MCF 10A (cell line): Measurements from ENCODE around the gene IL3. TPM values are rescaled to one million over a fixed set of nuclear protein-coding genes. Genes with fewer than 3 reads are reported as not detected.

ENCODE experiments used
- BruUV-seq: library from RNA; stranded (reverse); fragments of 400-500 nt; replicated peaks from 2 replicates; lab custom pipeline; 2021; lab: Mats Ljungman, UMichigan
- CTCF ChIA-PET: fragments of 300-600 bp; sonication (Branson Sonifier 250); formaldehyde crosslinking; extraction: SDS; loops from one replicate; lab custom pipeline; 2021; ENCODE audit warnings: antibody characterized with exemption, inconsistent platforms; lab: Yijun Ruan, JAX
- POLR2A ChIA-PET: fragments of 300-600, 350-650 bp; sonication (Branson Sonifier 250); formaldehyde crosslinking; extraction: SDS; loops from one replicate; lab custom pipeline; 2020; ENCODE audit warnings: antibody characterized with exemption, inconsistent platforms; lab: Yijun Ruan, JAX
- DNase-seq: peaks from one replicate; pipeline ENCODE4 v3.0.0-alpha.2; 2018; ENCODE audit not compliant: unreplicated experiment
- H3K27ac Mint-ChIP-seq: one replicate; pipeline ENCODE4 v1.8.0; 2022; ENCODE audit warnings: mild to moderate bottlenecking, low read depth, mixed read lengths; ENCODE audit not compliant: unreplicated experiment
- H3K27me3 Mint-ChIP-seq: one replicate; pipeline ENCODE4 v1.8.0; 2022; ENCODE audit warnings: mixed read lengths; ENCODE audit not compliant: insufficient read depth, unreplicated experiment
- H3K36me3 Mint-ChIP-seq: one replicate; pipeline ENCODE4 v1.8.0; 2022; ENCODE audit warnings: mild to moderate bottlenecking, moderate library complexity, mixed read lengths; ENCODE audit not compliant: insufficient read depth, unreplicated experiment
- H3K4me1 Mint-ChIP-seq: one replicate; pipeline ENCODE4 v1.8.0; 2022; ENCODE audit warnings: mixed read lengths; ENCODE audit not compliant: insufficient read depth, unreplicated experiment
- H3K4me3 Mint-ChIP-seq: one replicate; pipeline ENCODE4 v1.8.0; 2022; ENCODE audit warnings: mild to moderate bottlenecking, moderate library complexity, mixed read lengths; ENCODE audit not compliant: unreplicated experiment
- H3K9me3 Mint-ChIP-seq: one replicate; pipeline ENCODE4 v1.8.0; 2022; ENCODE audit warnings: mixed read lengths; ENCODE audit not compliant: unreplicated experiment
- intact Hi-C: fragments of 100-400 bp; cut with micrococcal nuclease; formaldehyde crosslinking; loops from 2 replicates; pipeline ENCODE4 v1.14.1; 2022
- total RNA-seq: library from RNA; stranded (reverse); gene quantifications from 2 replicates; pipeline ENCODE4 v1.2.3, GENCODE V29; 2022
- TF ChIP-seq, protein P1 (sequence below): fragments of 200-600 bp; IDR thresholded peaks from one replicate; pipeline ENCODE4 v1.8.0; 2022; ENCODE audit warnings: antibody characterized with exemption, mild to moderate bottlenecking; ENCODE audit not compliant: unreplicated experiment

The IL3 gene
- total RNA-seq, 1 experiment from 2014 or later: not detected

GRCh38 chr5:132075719-132076077 is 15.2 kb downstream of the IL3 start:
- TF ChIP-seq, protein P1, sequence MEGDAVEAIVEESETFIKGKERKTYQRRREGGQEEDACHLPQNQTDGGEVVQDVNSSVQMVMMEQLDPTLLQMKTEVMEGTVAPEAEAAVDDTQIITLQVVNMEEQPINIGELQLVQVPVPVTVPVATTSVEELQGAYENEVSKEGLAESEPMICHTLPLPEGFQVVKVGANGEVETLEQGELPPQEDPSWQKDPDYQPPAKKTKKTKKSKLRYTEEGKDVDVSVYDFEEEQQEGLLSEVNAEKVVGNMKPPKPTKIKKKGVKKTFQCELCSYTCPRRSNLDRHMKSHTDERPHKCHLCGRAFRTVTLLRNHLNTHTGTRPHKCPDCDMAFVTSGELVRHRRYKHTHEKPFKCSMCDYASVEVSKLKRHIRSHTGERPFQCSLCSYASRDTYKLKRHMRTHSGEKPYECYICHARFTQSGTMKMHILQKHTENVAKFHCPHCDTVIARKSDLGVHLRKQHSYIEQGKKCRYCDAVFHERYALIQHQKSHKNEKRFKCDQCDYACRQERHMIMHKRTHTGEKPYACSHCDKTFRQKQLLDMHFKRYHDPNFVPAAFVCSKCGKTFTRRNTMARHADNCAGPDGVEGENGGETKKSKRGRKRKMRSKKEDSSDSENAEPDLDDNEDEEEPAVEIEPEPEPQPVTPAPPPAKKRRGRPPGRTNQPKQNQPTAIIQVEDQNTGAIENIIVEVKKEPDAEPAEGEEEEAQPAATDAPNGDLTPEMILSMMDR: no peak
- CTCF ChIA-PET: interaction anchor here (0.7 to 4.3 kb wide), 4 partner anchors 11 to 28 kb away, joined by 3 to 35 read pairs (median 16); no protein-coding TSS in a partner anchor

DNA sequence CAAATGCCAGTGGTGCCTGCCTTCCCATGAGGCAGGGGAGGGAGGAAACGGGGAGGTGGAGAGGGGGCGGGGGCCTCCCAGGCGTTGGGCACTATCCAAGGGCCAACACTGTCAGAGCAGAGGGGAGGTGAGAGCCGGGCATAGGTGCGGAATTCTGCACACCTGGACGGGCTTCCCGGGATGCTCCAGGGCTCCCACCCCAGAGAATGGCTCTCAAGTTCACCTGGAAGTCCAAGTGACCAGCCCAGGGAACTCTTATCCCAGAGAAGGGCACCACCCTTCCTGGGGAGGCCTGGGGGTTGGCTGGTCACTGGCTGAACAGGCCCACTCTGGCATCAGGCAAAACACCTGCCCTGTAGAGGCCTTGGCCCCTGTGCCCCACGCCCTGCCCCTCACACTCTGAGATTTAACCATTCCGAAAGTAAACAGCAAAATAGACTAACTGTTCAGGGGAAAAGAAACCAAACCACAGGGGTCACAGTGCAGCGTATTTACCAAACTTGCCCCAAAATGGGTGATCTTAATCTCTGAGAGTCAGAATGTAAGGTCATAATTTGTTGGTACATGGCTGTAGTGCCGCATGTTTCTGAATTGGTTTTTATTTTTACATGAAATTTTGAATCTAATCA is 15.9 kb downstream of the IL3 start:
- ChIA-PET POLR2A (no interaction called here), CTCF (interaction anchor here (0.7 to 3.6 kb wide), 3 partner anchors 11 to 196 kb away, joined by 3 to 30 read pairs (median 6); no protein-coding TSS in a partner anchor)
- intact Hi-C loops: no loop called here
- Mint-ChIP-seq H3K9me3 (no peaks in the 10 kb centered on the region), H3K27me3 (no peaks in the 10 kb centered on the region), H3K36me3 (no peaks in the 10 kb centered on the region), H3K27ac (no peak overlapping the region), H3K4me1 (peaks cover 25% of the 10 kb centered on the region), H3K4me3 (no peak overlapping the region)
- no peak for DNase-seq
- BruUV-seq: no TSS peak
- TF ChIP-seq, protein P1: no peak

More at GRCh38 chr5:132075719-132076077, 15.2 kb downstream of the IL3 start:
- H3K4me1 Mint-ChIP-seq: peaks cover 25% of the 10 kb centered on the region
- BruUV-seq: no TSS peak
- intact Hi-C loops: loop anchor here (1.0 kb wide), 1 partner anchor 27 kb away; no protein-coding TSS in a partner anchor
- H3K27ac Mint-ChIP-seq: no peak overlapping the region
- DNase-seq: no peak
- no peaks in the 10 kb centered on the region for H3K36me3 Mint-ChIP-seq
- H3K4me3 Mint-ChIP-seq: no peak overlapping the region
- no peaks in the 10 kb centered on the region for H3K9me3 Mint-ChIP-seq
- POLR2A ChIA-PET: no interaction called here
- no peaks in the 10 kb centered on the region for H3K27me3 Mint-ChIP-seq

- DNase-seq: no peak
- Mint-ChIP-seq H3K27me3 (no peaks in the 10 kb centered on the region), H3K27ac (no peak overlapping the region), H3K4me1 (peaks cover 25% of the 10 kb centered on the region), H3K9me3 (no peaks in the 10 kb centered on the region), H3K36me3 (no peaks in the 10 kb centered on the region), H3K4me3 (no peak overlapping the region)
- ChIA-PET CTCF (interaction anchor here (0.6 to 1.9 kb wide), 4 partner anchors 12 to 195 kb away, joined by 3 to 8 read pairs (median 5); no protein-coding TSS in a partner anchor), POLR2A (no interaction called here)
- no TSS peak for BruUV-seq
- intact Hi-C loops: no loop called here
- TF ChIP-seq, protein P1: no peak
These were observed 16.5 kb downstream of the IL3 start for GRCh38 chr5:132076983-132077382.

- Mint-ChIP-seq H3K36me3 (no peaks in the 10 kb centered on the region), H3K27me3 (no peaks in the 10 kb centered on the region), H3K4me1 (peaks cover 9% of the 10 kb centered on the region), H3K27ac (no peak overlapping the region), H3K4me3 (no peak overlapping the region), H3K9me3 (no peaks in the 10 kb centered on the region)
- POLR2A ChIA-PET: no interaction called here
- TF ChIP-seq, protein P1: no peak
- intact Hi-C loops: no loop called here
- DNase-seq: no peak
- CTCF ChIA-PET: interaction anchor here (0.6 to 4.4 kb wide), 4 partner anchors 13 to 1023 kb away, joined by 3 to 30 read pairs (median 4); no protein-coding TSS in a partner anchor
- BruUV-seq: no TSS peak
These were observed 18.6 kb downstream of the IL3 start for GRCh38 chr5:132079081-132079480.
